Activated CD4-positive, alpha-beta T cell treated with anti-CD3 and anti-CD28 coated beads, Interleukin-2, amount 10 ng/mL, durations not matched to agents 7 days and 5 days (primary cell): Measurements from ENCODE around the gene CREBL2. TPM values are rescaled to one million over a fixed set of nuclear protein-coding genes. Genes with fewer than 3 reads are reported as not detected.

Experiments
- CTCF ChIA-PET: fragments of 350-600 bp; sonication (Branson Sonifier 250); formaldehyde crosslinking; loops from one replicate; lab custom pipeline; 2021; ENCODE audit warnings: antibody characterized with exemption; lab: Charles Lee
- POLR2A ChIA-PET: fragments of 350-600 bp; sonication (Branson Sonifier 250); formaldehyde crosslinking; loops from one replicate; lab custom pipeline; 2021; ENCODE audit warnings: antibody characterized with exemption; lab: Charles Lee
- DNase-seq: peaks from one replicate; pipeline ENCODE4 v3.0.0-alpha.2; 2020
- H3K27ac Mint-ChIP-seq: one replicate; pipeline ENCODE4 v1.8.0; 2021; ENCODE audit warnings: mild to moderate bottlenecking, moderate library complexity, mixed read lengths
- H3K27me3 Mint-ChIP-seq: one replicate; pipeline ENCODE4 v1.8.0; 2021; ENCODE audit warnings: mixed read lengths
- H3K36me3 Mint-ChIP-seq: one replicate; pipeline ENCODE4 v1.8.0; 2021; ENCODE audit warnings: low read depth, mixed read lengths
- H3K4me1 Mint-ChIP-seq: one replicate; pipeline ENCODE4 v1.8.0; 2021; ENCODE audit warnings: mixed read lengths
- H3K4me3 Mint-ChIP-seq: one replicate; pipeline ENCODE4 v1.8.0; 2021; ENCODE audit warnings: mild to moderate bottlenecking, moderate library complexity, mixed read lengths
- H3K9me3 Mint-ChIP-seq: one replicate; pipeline ENCODE4 v1.8.0; 2021; ENCODE audit warnings: mixed read lengths
- total RNA-seq, 2 experiments: library from RNA; stranded (reverse); gene quantifications; one replicate each; pipeline ENCODE4 v1.2.3, GENCODE V29; 2021

The CREBL2 gene
- total RNA-seq, 2 experiments from 2014 or later, result 18.2 to 21.2 TPM

DNA sequence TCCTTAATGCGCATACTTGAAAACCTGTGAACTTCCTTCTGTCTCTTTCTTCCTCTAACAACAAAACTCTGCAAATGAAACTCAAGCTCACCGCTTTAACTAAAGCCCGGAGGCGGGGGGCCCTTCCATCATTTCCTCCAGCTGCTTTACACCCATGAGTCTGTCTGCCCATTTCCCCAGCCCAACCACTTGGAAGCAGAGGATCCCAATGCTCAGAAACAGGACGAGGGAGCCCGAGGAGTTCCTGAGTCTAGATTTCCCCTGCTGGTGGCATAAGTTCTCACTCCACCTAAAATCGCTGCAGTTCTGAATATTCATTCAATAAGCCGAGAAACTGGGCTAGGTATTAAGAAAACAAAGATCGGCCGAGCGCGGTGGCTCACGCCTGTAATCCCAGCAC, 53.5 kb downstream of the CREBL2 start:
- Mint-ChIP-seq H3K4me3 (no peak overlapping the region), H3K4me1 (peaks cover 4% of the 10 kb centered on the region), H3K9me3 (no peaks in the 10 kb centered on the region), H3K27me3 (no peaks in the 10 kb centered on the region), H3K36me3 (peaks cover 5% of the 10 kb centered on the region), H3K27ac (no peak overlapping the region)
- CTCF ChIA-PET, result no interaction called here
- DNase-seq, result no peak
- POLR2A ChIA-PET, result interaction anchor here (0.6 kb wide), 1 partner anchor 184 kb away, joined by 3 read pairs; no protein-coding TSS in a partner anchor

DNA sequence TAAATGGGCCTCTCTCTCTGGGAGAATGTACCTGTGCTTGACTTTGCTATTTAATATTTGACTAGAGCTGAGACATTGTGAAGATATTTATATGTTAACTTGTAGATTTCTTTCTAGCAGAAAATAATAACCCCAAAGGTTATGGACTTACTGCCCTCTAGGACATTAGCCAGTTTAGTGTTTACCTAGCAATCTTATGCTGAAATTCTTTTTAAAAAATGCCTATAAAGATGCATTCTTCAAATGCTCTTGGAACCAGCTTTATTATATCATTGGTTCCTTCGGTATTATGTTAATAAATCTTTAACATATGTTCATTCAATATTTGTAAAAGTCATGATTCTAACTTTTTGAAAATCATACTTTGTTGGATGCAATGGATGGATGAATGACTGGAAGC, 56.3 kb downstream of the CREBL2 start:
- ChIA-PET POLR2A (no interaction called here), CTCF (interaction anchor here (1.1 to 1.3 kb wide), 2 partner anchors 9 to 26 kb away, joined by 3 to 5 read pairs; no protein-coding TSS in a partner anchor)
- H3K36me3 Mint-ChIP-seq, result peaks cover 2% of the 10 kb centered on the region
- no peaks in the 10 kb centered on the region for H3K9me3 Mint-ChIP-seq
- no peak for DNase-seq
- peaks cover 15% of the 10 kb centered on the region for H3K4me1 Mint-ChIP-seq
- no peaks in the 10 kb centered on the region for H3K27me3 Mint-ChIP-seq
- no peak overlapping the region for H3K4me3 Mint-ChIP-seq
- no peak overlapping the region for H3K27ac Mint-ChIP-seq

DNA sequence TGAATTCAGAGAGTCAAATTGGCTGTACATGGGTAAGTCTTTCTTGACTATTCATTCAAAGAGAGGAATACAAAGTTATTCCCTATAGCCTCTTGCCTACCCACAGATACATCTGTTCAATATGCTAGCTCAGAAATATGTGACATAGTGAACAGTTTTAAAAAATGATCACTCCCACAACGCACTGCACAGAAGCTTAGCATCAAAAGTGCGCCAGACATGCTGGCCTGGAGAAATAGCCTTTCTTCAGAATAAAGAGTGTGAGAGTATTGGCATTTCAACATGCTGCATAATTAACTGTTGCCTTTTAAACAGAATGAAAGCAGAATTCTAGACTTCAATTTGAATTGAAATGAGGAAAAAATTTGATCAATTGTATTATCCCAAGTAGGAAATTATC, 57.3 kb downstream of the CREBL2 start:
- no peak for DNase-seq
- H3K27ac Mint-ChIP-seq, result no peak overlapping the region
- H3K36me3 Mint-ChIP-seq, result peaks cover 9% of the 10 kb centered on the region
- H3K9me3 Mint-ChIP-seq, result no peaks in the 10 kb centered on the region
- peaks cover 21% of the 10 kb centered on the region for H3K4me1 Mint-ChIP-seq
- CTCF ChIA-PET, result no interaction called here
- POLR2A ChIA-PET, result no interaction called here
- H3K4me3 Mint-ChIP-seq, result no peak overlapping the region
- H3K27me3 Mint-ChIP-seq, result no peaks in the 10 kb centered on the region

DNA sequence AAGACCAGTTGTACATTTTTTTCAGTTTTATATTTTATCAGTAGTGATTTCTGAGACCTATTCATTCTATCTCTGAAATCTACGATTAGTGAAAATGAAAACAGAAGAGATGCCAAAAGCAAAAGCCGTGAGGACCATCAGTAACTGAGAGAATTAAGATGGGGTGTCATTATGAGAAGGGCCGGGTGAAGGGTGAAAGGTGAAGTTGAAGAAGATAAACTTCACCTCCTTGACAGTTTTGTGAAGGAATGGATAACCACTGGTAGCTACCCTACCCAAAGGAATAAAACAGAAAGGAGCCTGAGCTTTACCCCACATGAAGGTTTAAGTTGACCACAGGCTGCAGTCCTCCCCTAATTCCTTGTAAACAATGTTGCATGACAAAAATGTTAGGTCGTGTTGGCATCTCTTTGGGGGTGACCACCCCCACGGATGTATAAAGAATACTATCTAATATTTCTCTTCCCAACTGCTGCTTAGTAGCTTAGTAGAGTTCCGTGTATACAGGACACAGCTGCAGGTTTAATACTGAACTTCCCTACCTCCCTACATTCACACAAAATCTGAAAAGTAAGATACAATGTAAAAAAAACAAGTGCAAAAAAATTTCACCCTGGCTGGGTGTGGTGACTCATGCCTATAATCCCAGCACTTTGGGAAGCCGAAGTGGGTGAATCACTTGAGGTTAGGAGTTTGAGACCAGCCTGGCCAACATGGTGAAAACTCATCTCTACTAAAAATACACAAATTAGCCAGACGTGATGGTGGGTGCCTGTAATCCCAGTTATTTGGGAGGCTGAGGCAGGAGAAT, 60.4 kb downstream of the CREBL2 start:
- ChIA-PET POLR2A (no interaction called here), CTCF (interaction anchor here (0.5 to 1.4 kb wide), 5 partner anchors 9 to 1825 kb away, joined by 3 to 4 read pairs (median 3); no protein-coding TSS in a partner anchor)
- no peaks in the 10 kb centered on the region for H3K27me3 Mint-ChIP-seq
- DNase-seq, result no peak
- H3K27ac Mint-ChIP-seq, result no peak overlapping the region
- H3K9me3 Mint-ChIP-seq, result no peaks in the 10 kb centered on the region
- H3K4me3 Mint-ChIP-seq, result no peak overlapping the region
- peaks cover 10% of the 10 kb centered on the region for H3K36me3 Mint-ChIP-seq
- peaks cover 29% of the 10 kb centered on the region for H3K4me1 Mint-ChIP-seq

DNA sequence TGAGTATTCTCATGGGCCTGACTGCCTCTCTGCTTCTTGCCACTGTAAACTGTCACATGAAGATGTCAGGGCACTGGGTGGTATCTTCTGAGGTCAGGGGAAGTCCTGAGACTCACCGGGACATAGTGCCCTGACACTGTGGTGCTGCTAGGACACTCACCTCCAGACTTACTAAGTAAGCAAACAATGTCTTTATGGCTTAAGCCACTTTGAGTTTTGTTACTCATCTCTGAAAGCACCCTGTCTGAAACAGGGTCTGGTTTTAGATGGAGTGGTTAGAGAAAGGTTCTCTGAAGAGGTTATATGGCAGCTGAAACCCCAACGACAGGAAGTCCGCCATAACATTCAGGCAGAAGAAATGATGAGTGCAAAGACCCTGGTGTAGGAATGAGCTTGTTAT, 61.6 kb downstream of the CREBL2 start:
- no peak for DNase-seq
- ChIA-PET POLR2A (no interaction called here), CTCF (interaction anchor here (1.4 kb wide), 2 partner anchors 11 to 27 kb away, joined by 4 to 5 read pairs; no protein-coding TSS in a partner anchor)
- Mint-ChIP-seq H3K4me1 (peaks cover 29% of the 10 kb centered on the region), H3K27ac (no peak overlapping the region), H3K27me3 (no peaks in the 10 kb centered on the region), H3K4me3 (no peak overlapping the region), H3K36me3 (peaks cover 10% of the 10 kb centered on the region), H3K9me3 (no peaks in the 10 kb centered on the region)

DNA sequence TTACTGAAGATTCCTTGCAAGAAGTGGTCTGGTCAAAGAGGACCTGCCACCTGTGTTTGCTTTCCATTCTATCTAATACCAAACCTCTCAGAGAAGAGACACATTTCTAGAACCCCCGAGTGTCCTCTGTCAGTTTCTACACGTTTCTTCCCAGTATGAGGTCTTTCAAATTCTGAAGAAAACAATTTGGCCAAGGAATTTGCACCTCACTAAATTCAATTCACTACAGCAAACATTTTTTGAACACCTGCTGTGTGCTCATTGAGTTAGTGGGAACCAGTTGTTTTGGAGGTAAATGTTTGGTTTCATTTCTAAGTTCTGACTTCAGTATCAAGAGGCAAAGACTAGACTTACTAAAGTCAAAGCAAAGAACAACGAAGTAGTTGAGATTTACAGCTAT, 64.9 kb downstream of the CREBL2 start:
- H3K27me3 Mint-ChIP-seq, result no peaks in the 10 kb centered on the region
- ChIA-PET POLR2A (no interaction called here), CTCF (interaction anchor here (0.8 kb wide), 1 partner anchor 10 kb away, joined by 3 read pairs; no protein-coding TSS in a partner anchor)
- H3K9me3 Mint-ChIP-seq, result no peaks in the 10 kb centered on the region
- H3K4me3 Mint-ChIP-seq, result no peak overlapping the region
- peaks cover 10% of the 10 kb centered on the region for H3K36me3 Mint-ChIP-seq
- H3K27ac Mint-ChIP-seq, result no peak overlapping the region
- H3K4me1 Mint-ChIP-seq, result peaks cover 25% of the 10 kb centered on the region
- DNase-seq, result no peak

DNA sequence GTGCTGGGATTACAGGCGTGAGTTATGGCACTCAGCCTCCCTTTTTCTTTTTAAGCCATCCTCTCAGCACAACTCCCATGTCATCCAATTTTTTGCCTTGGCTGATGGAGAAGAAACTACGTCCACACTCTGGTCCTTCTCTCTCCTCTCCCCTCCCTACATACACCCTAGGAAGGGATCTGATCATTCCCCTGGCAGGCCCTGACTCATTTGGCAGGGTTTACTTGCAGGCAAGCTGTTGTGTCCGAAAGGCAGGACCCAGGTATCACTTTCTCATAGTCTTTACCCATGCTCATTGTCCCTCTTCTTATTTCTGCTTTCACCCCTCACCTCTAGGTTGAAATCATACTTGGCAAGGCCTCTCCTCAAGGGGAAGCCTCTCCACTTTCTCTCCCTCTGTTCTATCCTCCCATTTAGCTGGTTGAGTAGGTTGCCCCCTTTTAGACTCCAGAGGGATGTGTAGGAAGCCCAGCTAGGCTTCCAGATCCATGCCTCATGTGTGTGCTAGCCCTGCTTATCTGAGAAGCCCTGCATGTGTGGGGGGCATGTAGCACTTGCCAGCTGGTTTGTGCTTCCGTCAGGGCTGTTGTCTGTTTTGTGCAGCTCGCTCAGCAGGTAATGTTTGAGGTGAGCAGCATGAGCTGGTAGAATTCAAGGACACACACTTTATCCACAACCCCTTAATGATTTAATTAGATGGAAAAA, 69.5 kb downstream of the CREBL2 start:
- CTCF ChIA-PET, result interaction anchor here (0.9 to 2.2 kb wide), 2 partner anchors 22 to 55 kb away, joined by 3 to 8 read pairs; no protein-coding TSS in a partner anchor
- POLR2A ChIA-PET, result interaction anchor here (0.7 kb wide), 1 partner anchor 259 kb away, joined by 4 read pairs; no protein-coding TSS in a partner anchor
- no peak for DNase-seq
- H3K27ac Mint-ChIP-seq, result peak overlapping the region; percentile 21
- peaks cover 5% of the 10 kb centered on the region for H3K36me3 Mint-ChIP-seq
- no peaks in the 10 kb centered on the region for H3K27me3 Mint-ChIP-seq
- H3K9me3 Mint-ChIP-seq, result no peaks in the 10 kb centered on the region
- H3K4me1 Mint-ChIP-seq, result peaks cover 8% of the 10 kb centered on the region
- no peak overlapping the region for H3K4me3 Mint-ChIP-seq

DNA sequence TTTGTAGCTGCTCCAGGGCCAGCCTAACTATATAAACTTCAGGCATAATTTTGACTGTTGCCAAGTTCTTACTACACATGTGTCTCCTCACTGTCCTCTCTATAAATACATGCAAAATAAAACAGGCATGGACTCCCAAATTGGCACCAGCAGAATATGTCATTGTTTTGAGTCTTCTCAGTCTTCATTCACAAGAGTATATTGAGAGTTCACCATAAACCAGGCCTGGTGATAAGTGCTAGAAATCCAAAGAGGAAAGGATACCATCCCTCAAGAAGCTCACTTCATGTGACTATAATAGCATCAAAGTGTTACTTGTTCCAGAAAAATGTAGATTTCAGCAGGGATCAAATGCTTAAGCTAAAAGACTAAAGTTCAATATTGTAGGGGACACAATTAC, 70.6 kb downstream of the CREBL2 start:
- Mint-ChIP-seq H3K36me3 (peaks cover 5% of the 10 kb centered on the region), H3K27ac (no peak overlapping the region), H3K4me3 (no peak overlapping the region), H3K4me1 (peaks cover 3% of the 10 kb centered on the region), H3K27me3 (no peaks in the 10 kb centered on the region), H3K9me3 (no peaks in the 10 kb centered on the region)
- ChIA-PET CTCF (interaction anchor here (2.2 kb wide), 1 partner anchor 54 kb away, joined by 8 read pairs; no protein-coding TSS in a partner anchor), POLR2A (no interaction called here)
- DNase-seq, result no peak

DNA sequence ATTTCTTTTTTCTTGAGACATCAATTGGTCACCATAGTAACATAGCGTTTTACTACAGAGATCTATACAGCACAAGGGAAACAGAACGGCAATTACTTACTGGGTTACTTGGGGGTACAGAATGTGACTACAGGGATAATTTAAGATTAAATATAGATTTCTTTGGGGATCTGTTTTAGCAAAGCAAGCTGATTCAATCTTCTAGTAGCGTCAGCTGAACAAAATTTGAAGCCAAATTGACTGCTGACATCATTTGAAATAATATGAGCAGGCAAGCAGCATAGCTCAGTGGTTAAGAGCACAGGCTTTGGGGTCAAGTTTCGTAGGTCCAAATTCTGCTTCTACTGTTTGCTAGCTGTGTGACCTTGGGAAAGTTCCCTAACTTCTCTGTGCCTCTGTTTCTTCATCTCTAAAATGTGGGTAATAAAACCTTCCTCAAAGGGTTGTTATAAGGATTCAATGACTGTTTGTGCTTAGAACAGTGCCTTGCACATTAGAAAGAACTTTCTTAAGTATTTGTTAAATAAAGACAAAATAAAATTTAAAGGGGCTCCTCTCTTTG, 71.5 kb downstream of the CREBL2 start:
- POLR2A ChIA-PET, result no interaction called here
- H3K9me3 Mint-ChIP-seq, result no peaks in the 10 kb centered on the region
- peaks cover 8% of the 10 kb centered on the region for H3K36me3 Mint-ChIP-seq
- no peak overlapping the region for H3K4me3 Mint-ChIP-seq
- no peak for DNase-seq
- CTCF ChIA-PET, result interaction anchor here (1.0 kb wide), 1 partner anchor 11 kb away, joined by 3 read pairs; no protein-coding TSS in a partner anchor
- no peak overlapping the region for H3K27ac Mint-ChIP-seq
- peaks cover 3% of the 10 kb centered on the region for H3K4me1 Mint-ChIP-seq
- no peaks in the 10 kb centered on the region for H3K27me3 Mint-ChIP-seq

DNA sequence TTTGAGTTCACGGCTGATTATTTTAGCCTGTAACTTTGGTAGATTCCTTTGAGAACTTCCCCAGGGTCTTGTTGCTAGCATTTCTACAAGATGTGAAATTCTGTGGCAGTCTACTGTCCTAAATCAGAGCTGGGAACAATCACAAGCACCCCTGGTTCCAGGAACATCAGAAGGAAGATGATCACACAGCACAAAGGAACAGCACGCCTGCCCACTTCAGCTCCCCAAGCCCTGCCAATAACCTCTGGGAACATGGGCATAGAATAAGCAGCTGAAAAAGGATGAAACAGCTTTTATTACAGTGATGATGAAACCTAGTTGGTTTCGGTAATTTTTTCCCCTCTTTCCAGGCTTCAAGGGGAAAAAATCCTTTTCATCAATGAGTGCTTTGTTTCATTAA, 72.0 kb downstream of the CREBL2 start:
- no peaks in the 10 kb centered on the region for H3K9me3 Mint-ChIP-seq
- ChIA-PET CTCF (interaction anchor here (1.0 kb wide), 1 partner anchor 11 kb away, joined by 3 read pairs; no protein-coding TSS in a partner anchor), POLR2A (no interaction called here)
- H3K27ac Mint-ChIP-seq, result no peak overlapping the region
- no peak for DNase-seq
- no peak overlapping the region for H3K4me3 Mint-ChIP-seq
- H3K4me1 Mint-ChIP-seq, result peaks cover 3% of the 10 kb centered on the region
- no peaks in the 10 kb centered on the region for H3K27me3 Mint-ChIP-seq
- H3K36me3 Mint-ChIP-seq, result peaks cover 13% of the 10 kb centered on the region

DNA sequence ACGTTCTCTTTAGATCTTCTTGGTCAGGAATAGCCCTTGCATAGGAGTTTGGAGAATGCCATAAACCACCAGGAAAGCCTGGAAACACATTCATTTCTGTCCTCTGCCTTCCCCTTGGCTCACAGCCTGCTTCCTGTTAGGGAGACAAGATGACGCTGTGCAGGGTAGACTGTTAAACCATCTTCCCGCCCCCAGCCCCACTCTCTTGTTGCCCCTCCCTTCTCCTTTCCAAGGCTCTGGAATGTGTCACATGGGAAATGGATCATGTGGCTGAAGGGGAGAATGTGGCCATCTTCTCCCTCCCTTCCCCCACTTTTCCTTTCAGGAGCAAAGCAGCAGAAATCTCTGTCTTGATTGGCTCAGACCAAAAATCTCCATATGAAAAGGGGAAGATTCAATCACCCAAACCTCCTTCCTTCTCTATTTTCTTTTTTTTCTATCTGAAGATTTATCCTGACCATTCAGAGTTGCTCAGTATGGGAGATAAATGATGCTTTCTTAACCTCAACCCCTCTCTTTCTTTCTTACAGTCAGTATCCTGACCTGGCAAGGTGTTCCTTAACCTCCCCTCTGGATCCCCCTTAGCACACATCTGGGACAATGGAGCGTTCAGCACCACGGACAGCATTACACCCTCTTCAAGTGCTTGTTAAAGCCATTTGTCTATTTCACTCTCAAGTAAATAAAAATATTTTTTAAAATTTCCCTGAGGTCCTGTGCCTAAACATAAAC, 72.9 kb downstream of the CREBL2 start:
- peak; percentile 49 for DNase-seq
- H3K36me3 Mint-ChIP-seq, result peaks cover 16% of the 10 kb centered on the region
- ChIA-PET POLR2A (no interaction called here), CTCF (no interaction called here)
- H3K27ac Mint-ChIP-seq, result no peak overlapping the region
- H3K4me1 Mint-ChIP-seq, result peaks cover 9% of the 10 kb centered on the region
- H3K9me3 Mint-ChIP-seq, result no peaks in the 10 kb centered on the region
- no peak overlapping the region for H3K4me3 Mint-ChIP-seq
- no peaks in the 10 kb centered on the region for H3K27me3 Mint-ChIP-seq

DNA sequence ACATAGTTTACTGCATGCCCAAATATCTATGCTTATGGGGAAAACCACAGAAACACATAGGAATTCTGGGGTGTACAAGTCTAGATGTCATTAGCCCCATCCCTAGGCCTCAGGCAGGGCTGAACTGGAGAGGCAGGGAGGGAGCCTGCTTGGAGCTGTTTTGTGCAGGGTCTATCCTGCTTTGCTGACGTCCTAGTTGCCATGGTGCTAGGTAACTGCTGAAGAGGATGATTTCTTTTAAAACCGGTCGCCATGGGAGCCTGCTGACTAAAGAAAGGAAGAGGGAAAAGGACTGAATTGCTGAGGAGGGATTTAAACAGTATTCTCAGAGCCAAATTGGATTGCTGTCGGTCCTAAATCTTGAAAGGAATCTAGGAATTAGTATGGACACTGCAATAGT, 73.6 kb downstream of the CREBL2 start:
- peaks cover 16% of the 10 kb centered on the region for H3K4me1 Mint-ChIP-seq
- DNase-seq, result no peak
- ChIA-PET POLR2A (no interaction called here), CTCF (no interaction called here)
- H3K36me3 Mint-ChIP-seq, result peaks cover 17% of the 10 kb centered on the region
- no peaks in the 10 kb centered on the region for H3K9me3 Mint-ChIP-seq
- no peak overlapping the region for H3K27ac Mint-ChIP-seq
- no peaks in the 10 kb centered on the region for H3K27me3 Mint-ChIP-seq
- no peak overlapping the region for H3K4me3 Mint-ChIP-seq
